A549 (cell line): ENCODE data around the gene DNAAF5.

Experiments used
- CHD2 ChIP-seq: fragments of 150-350 bp; IDR thresholded peaks from 2 replicates; pipeline ENCODE4 v1.6.1; 2014; ENCODE audit warnings: low read length; ENCODE audit not compliant: partially characterized antibody
- CTCF ChIP-seq: fragments of >200 bp; sonication (Bioruptor Twin); formaldehyde crosslinking; IDR thresholded peaks from 3 replicates; pipeline ENCODE4 v1.5.1; 2016
- EP300 ChIP-seq, 2 experiments: fragments of >200 bp; sonication (Bioruptor Twin); formaldehyde crosslinking; IDR thresholded peaks; 2 replicates in 1 of 2; 3 replicates in 1 of 2; pipeline ENCODE4 v1.6.1; 2016 to 2017
- HMGXB4 ChIP-seq: fragments of 250-450 bp; sonication (Bioruptor Pico); IDR thresholded peaks from 2 replicates; pipeline ENCODE4 v1.5.0; 2021; ENCODE audit warnings: mild to moderate bottlenecking, moderate library complexity, borderline replicate concordance
- MAFK ChIP-seq: fragments of 450-650 bp; IDR thresholded peaks from 2 replicates; pipeline ENCODE4 v1.6.1; 2014; ENCODE audit not compliant: partially characterized antibody
- MAX ChIP-seq: IDR thresholded peaks from 2 replicates; pipeline ENCODE4 v1.6.1; 2012
- MAZ ChIP-seq: fragments of 150-350 bp; IDR thresholded peaks from 2 replicates; pipeline ENCODE4 v1.6.1; 2014; ENCODE audit warnings: antibody characterized with exemption, low read depth, low read length, borderline replicate concordance
- NFE2L2 ChIP-seq: fragments of 150-350 bp; conservative IDR thresholded peaks from 2 replicates; pipeline ENCODE4 v1.6.1; 2014; ENCODE audit warnings: low read length
- POLR2A ChIP-seq: IDR thresholded peaks from 2 replicates; pipeline ENCODE4 v1.6.1; 2012; ENCODE audit warnings: mild to moderate bottlenecking, low read length
- POLR2AphosphoS2 ChIP-seq: conservative IDR thresholded peaks from 2 replicates; pipeline ENCODE4 v1.6.1; 2012; ENCODE audit warnings: low read length, improper control_type of control experiment, inconsistent platforms
- RAD21 ChIP-seq, 2 experiments: fragments of >200 bp in 1 of 2; sonication (Bioruptor Twin) in 1 of 2; formaldehyde crosslinking in 1 of 2; IDR thresholded peaks in 1 of 2; conservative IDR thresholded peaks in 1 of 2; 2 replicates in 1 of 2; 3 replicates in 1 of 2; pipeline ENCODE4 v1.6.1; 2012 to 2018; ENCODE audit warnings: inconsistent platforms in 1 of 2
- RCOR1 ChIP-seq: fragments of 150-350 bp; IDR thresholded peaks from 2 replicates; pipeline ENCODE4 v1.6.1; 2014; ENCODE audit warnings: antibody characterized with exemption, low read length, low read depth
- REST ChIP-seq: fragments of 200-600 bp; sonication (generic); IDR thresholded peaks from 2 replicates; pipeline ENCODE4 v1.6.1; 2016; ENCODE audit warnings: antibody characterized with exemption, mild to moderate bottlenecking, moderate library complexity
- RFX5 ChIP-seq: fragments of 450-650 bp; IDR thresholded peaks from 2 replicates; pipeline ENCODE4 v1.7.1; 2014; ENCODE audit warnings: antibody characterized with exemption, mild to moderate bottlenecking, moderate library complexity

DNA sequence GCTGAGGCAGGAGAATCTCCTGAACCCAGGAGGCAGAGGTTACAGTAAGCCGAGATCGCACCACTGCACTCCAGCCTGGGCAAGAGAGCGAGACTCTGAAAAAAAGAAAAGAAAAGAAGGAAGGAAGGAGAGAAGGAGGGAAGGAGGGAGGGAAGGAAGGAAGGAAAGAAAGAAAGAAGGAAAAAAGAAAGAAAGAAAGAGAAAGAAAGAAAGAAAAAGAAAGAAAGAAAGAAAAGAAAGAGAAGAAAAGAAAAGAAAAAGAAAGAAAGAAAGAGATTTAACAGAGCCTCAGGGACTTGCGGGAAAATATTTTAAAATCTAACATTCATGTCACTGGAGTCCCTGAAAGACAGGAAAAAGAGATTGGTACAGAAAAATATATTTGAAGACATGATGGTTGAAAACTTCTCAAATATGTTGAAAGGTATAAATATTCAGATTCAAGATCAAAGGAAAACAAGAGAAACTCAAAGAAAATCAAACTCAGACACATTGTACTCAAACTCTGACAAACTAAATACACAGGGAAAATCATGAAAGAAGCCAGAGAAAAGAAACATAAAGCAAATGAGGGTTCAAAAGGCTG, 25.3 kb upstream of the DNAAF5 start:
- TF ChIP-seq RCOR1 (no peak), POLR2AphosphoS2 (no peak), CTCF (no peak), RAD21 (conservative IDR thresholded peaks at IDR 0.05 in 1 of 2, IDR thresholded peaks at IDR 0.05 in 1 of 2) (no peak), REST (no peak), EP300 (IDR thresholded peaks at IDR 0.05) (no peak), MAFK (no peak), POLR2A (no peak), CHD2 (no peak), MAZ (no peak), RFX5 (no peak), NFE2L2 (no peak), HMGXB4 (CRISPR knock-in tag) (no peak), MAX (no peak)
